ENCODE results near the gene CHERP.
A peak's percentile ranks its signal among the peaks of the same experiment; 100 is the strongest.

The CHERP gene

DNA sequence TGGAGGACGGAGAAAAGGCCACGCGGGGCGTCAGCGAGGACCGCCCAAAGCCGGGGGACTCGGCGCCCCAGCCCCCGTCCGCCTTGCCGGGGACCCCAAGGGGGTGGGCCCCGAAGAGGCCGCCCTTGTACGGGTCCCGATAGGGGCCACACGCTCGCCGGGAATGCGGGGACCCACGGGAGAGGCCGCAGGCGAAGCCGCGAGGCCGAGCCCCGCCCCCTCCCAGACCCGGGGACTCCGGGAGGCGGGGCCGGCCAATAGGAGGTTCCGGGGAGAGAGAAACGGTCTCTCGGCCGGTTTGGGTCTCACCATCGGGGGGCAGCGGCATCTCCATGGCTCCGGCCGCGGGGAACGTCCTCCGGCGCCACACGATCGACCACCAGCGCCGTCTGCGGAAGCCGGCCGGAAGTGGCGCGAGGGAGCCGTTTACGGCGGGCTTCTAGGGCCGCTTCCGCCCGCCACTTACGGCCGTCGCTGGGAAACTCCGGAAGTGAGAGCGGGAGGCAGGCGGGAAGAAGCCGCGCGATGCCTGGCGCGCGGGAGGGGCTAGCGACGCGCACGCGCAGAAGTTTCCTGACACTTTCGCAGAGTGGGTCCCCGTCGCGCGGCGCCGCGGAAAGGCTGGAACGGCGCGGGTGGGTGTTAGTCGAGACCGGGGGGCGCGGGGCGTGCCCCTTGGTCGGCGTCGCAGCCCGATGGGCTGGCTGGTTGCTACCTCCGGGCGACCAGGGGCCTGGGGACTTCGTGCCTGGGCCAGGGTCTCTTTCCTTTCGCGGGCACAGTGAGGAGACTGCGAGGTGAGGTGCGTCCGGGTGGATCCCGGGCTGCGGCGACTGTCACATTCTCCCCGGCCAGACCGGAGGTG, at the start of gene CHERP:
Gene CHERP (minus strand): TSS at position 393 of the 865 bp plus-strand sequence. CDS start 59 bp downstream, at position 334.
- peak; percentile 86 to 94 for DNase-seq (ENCODE audit: extremely low read depth in 1 of 2, low read depth in 1 of 2)

- no peak for DNase-seq (ENCODE audit: extremely low read depth in 1 of 2, low read depth in 1 of 2)
Measured at GRCh38 chr19:16590876-16591802, 48.9 kb upstream of the CHERP start.

DNA sequence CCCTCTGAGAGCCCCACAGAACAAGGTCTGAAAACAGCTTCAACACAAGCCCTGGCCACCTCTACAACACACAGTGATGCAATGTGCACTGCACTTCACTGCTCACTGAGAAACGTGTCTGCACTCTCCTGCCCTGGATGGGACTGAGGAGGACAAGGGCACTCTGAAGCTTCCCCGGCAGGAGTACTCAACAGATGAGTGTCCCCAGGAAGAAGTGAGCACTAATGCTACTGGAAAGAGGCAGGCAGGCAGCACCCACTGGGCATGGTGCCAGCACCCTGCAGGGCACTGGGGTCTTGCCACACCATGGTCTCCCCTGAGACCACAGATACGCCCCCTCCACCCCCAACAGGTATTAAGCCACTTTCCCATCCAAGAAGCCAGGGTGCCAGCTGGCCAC, 47.7 kb upstream of the CHERP start:
- DNase-seq (ENCODE audit: extremely low read depth in 1 of 2, low read depth in 1 of 2), result no peak

- DNase-seq (ENCODE audit: extremely low read depth in 1 of 2, low read depth in 1 of 2), result no peak
Measured at GRCh38 chr19:16588824-16589577, 46.8 kb upstream of the CHERP start.

DNA sequence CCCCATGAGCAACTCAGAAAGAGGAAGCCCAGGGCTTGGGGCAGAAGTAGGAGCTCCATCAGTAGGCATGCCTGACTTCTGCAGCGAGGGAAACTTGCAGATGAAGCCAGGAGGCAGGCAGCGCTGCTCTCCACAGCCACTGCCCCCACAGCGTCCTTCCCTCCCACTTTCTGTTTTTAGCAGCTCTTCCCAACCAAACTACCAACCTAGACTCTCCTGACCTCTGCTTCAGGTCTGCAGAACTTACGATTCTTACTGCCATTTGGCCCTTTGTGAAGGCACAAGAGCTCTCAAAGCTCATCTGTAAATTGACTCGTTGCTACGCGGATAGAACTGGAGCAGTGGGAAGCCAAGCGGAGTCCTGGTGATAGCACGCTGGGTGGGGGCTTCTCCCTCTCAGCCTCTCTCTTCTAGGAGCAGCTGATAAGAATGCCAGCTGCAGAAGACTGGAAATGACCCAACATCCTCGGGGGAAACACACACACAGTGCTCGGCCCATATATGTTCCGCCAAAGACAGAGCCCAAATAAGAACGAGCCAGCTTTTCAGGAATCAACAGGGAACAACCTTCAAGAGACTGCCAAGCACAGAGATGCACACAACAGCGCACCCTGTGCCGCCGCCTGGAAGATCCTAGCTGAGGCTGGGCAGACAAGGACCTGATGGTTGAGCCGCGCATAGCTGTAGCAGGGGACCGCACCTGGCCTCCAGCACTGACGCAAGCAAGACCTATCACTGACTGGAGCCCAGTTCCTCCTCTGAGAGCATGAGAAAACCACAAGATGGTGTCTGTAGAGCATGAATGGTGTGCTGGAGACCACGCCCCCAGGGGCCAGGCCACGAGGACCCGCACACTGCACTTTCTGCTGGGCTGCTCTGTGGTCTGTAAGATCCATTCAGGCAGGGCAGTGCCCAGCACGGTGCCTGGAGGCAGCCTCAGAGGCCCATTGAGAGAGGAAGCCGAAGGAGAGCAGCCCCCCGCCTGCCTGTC, 45.9 kb upstream of the CHERP start:
- DNase-seq (ENCODE audit: extremely low read depth in 1 of 2, low read depth in 1 of 2), result peak in 1 of 2 donors; percentile 25

DNA sequence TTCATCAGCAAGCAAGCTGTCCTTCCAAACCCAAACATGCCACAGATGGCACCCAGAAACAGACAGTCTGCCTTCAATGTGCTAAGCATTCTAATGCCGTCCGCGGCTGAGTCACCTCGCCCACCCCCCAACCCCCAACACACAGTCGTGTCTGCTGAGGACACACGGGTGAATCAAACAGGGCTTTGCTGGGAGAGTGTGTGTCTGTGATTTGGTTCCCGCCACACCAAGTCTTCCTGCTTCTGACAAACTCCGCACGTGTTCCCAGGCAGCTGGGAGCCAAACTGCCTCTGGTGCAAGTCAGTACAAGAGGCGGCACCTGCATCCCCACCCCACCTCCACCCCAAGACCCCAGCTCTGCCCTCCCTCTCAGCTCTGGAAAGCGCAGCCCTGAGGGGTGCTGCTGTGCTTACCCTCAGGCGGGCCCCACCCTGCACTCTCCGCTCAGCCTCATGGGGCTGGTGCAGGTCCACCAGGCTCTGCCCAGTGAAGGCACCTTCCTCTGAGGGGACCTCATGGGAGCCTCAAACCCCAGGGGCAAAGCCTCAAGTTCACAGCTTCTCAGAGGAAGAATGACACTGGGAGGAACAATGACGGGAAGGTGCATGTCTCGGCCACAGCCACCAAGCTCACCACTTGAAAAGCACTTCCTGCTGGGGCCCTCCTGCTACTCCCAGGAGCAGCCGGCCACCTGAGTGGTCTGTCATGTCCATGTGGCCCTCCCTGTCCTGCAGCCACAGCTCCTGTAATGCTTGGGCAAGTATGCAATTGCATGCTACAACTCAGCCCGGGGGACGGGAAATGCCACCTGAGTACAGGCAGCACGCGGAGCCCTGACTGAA, 45.0 kb upstream of the CHERP start:
- peak; percentile 38 to 50 for DNase-seq (ENCODE audit: extremely low read depth in 1 of 2, low read depth in 1 of 2)

DNA sequence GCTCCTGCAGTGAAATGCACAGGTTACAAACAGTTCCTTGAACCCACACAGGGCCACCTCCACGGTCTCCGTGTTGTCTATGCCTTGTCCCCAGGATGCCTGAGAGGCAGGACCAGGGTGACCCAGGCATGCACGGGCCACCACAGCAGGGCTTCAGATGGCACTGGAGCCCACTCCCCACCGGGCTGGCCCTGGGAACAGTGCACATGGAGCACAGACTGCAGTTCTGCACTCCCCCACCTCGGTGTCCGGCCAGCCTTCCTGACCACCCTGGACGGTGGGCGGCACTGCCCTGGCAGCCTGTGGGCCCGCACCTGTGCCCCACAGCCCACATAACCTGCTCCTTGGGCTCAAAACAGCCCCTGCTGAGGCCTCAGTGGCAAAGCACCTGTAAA, 44.2 kb upstream of the CHERP start:
- DNase-seq (ENCODE audit: extremely low read depth in 1 of 2, low read depth in 1 of 2), result no peak

- no peak for DNase-seq (ENCODE audit: extremely low read depth in 1 of 2, low read depth in 1 of 2)
Measured at GRCh38 chr19:16585808-16586476, 43.7 kb upstream of the CHERP start.

GRCh38 chr19:16585094-16585801, 43.0 kb upstream of the CHERP start:
- no peak for DNase-seq (ENCODE audit: extremely low read depth in 1 of 2, low read depth in 1 of 2)

- DNase-seq (ENCODE audit: extremely low read depth in 1 of 2, low read depth in 1 of 2), result peak; percentile 71 to 87
Measured at GRCh38 chr19:16584248-16585093, 42.2 kb upstream of the CHERP start.

- no peak for DNase-seq (ENCODE audit: extremely low read depth in 1 of 2, low read depth in 1 of 2)
Measured at GRCh38 chr19:16582486-16583261, 40.4 kb upstream of the CHERP start.

GRCh38 chr19:16581971-16582343, 39.7 kb upstream of the CHERP start:
- DNase-seq (ENCODE audit: extremely low read depth in 1 of 2, low read depth in 1 of 2), result no peak

- DNase-seq (ENCODE audit: extremely low read depth in 1 of 2, low read depth in 1 of 2), result no peak
Measured at GRCh38 chr19:16581145-16581970, 39.1 kb upstream of the CHERP start.

DNA sequence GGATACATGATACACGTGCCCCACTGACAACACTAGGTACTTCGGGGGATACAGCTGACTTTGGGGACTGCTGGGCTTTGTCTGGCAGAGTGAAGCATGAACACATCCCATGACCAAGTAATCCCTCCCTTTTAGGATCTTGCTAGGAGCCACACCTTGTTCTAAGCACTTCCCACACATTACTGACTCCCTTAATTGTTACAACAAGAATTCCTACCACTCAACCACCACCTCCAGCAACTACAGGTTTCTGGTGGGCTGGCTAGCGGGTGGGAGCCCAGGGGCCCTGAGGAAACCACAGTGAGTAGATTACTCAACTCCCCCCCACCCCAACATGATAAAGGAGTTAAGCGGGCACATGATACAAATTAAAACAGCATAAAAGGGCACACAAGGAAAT, 37.1 kb upstream of the CHERP start:
- no peak for DNase-seq (ENCODE audit: extremely low read depth in 1 of 2, low read depth in 1 of 2)

- DNase-seq (ENCODE audit: extremely low read depth in 1 of 2, low read depth in 1 of 2), result no peak
Measured at GRCh38 chr19:16577531-16577985, 35.3 kb upstream of the CHERP start.

All from activated CD8-positive, alpha-beta memory T cell treated with anti-CD3 and anti-CD28 coated beads for 1 hour (primary cell).